Measurements from ENCODE around the gene HEMGN. TPM values are rescaled to one million over a fixed set of nuclear protein-coding genes. Genes with fewer than 3 reads are reported as not detected.

The HEMGN gene
- total RNA-seq, 4 donors from 2014 or later: not detected

- H3K4me1 ChIP-seq: peaks cover 0 to 34% (median 11%) of the 10 kb centered on the region in 4 donors
- H3K27ac ChIP-seq: no peak overlapping the region
- no peak overlapping the region for H3K4me3 ChIP-seq
- no peaks in the 10 kb centered on the region for H3K9me3 ChIP-seq
- 96 to 97% methylated on average over 9 of the region's 9 CpGs for WGBS, 2 donors
- TF ChIP-seq POLR2A (IDR thresholded peaks at IDR 0.05): no peak
- no peak for TF ChIP-seq CTCF (IDR thresholded peaks at IDR 0.05)
- no peak for TF ChIP-seq EP300 (IDR thresholded peaks at IDR 0.05)
- no peaks in the 10 kb centered on the region for H3K27me3 ChIP-seq
- peaks cover 0 to 70% (median 0%) of the 10 kb centered on the region in 3 donors for H3K36me3 ChIP-seq
- no peak for DNase-seq (ENCODE audit: low spot score in 2 of 2)
Observed at GRCh38 chr9:97904725-97905124, 33.2 kb downstream of the HEMGN start.

- 78 to 85% methylated on average over 1 of the region's 1 CpG for WGBS, 2 donors
- H3K4me3 ChIP-seq: no peak overlapping the region
- H3K36me3 ChIP-seq: peaks cover 0 to 64% (median 0%) of the 10 kb centered on the region in 3 donors
- no peak for DNase-seq (ENCODE audit: low spot score in 2 of 2)
- H3K9me3 ChIP-seq: no peaks in the 10 kb centered on the region
- peaks cover 0 to 25% (median 11%) of the 10 kb centered on the region in 4 donors for H3K4me1 ChIP-seq
- no peak overlapping the region for H3K27ac ChIP-seq
- H3K27me3 ChIP-seq: no peaks in the 10 kb centered on the region
- TF ChIP-seq EP300 (IDR thresholded peaks at IDR 0.05): no peak
- TF ChIP-seq CTCF (IDR thresholded peaks at IDR 0.05): no peak
- TF ChIP-seq POLR2A (IDR thresholded peaks at IDR 0.05): no peak
Observed at GRCh38 chr9:97903177-97903576, 34.8 kb downstream of the HEMGN start.

GRCh38 chr9:97900738-97901565 is 37.0 kb downstream of the HEMGN start:
- TF ChIP-seq EP300 (IDR thresholded peaks at IDR 0.05): no peak
- peak; percentile 55 to 69 (median 64) for TF ChIP-seq CTCF (IDR thresholded peaks at IDR 0.05)
- 39 to 46% methylated on average over 5 of the region's 5 CpGs for WGBS, 2 donors
- H3K9me3 ChIP-seq: no peaks in the 10 kb centered on the region
- DNase-seq (ENCODE audit: low spot score in 2 of 2): no peak
- H3K36me3 ChIP-seq: peaks cover 0 to 66% (median 0%) of the 10 kb centered on the region in 3 donors
- no peak overlapping the region for H3K27ac ChIP-seq
- H3K4me3 ChIP-seq: no peak overlapping the region
- H3K4me1 ChIP-seq: peaks cover 0 to 12% (median 3%) of the 10 kb centered on the region in 4 donors
- H3K27me3 ChIP-seq: no peaks in the 10 kb centered on the region

- Histone ChIP-seq H3K36me3 (peaks cover 0 to 68% (median 0%) of the 10 kb centered on the region in 3 donors), H3K4me1 (peaks cover 0 to 9% (median 0%) of the 10 kb centered on the region in 4 donors), H3K4me3 (no peak overlapping the region), H3K9me3 (no peaks in the 10 kb centered on the region), H3K27ac (no peak overlapping the region), H3K27me3 (no peaks in the 10 kb centered on the region)
- DNase-seq (ENCODE audit: low spot score in 2 of 2): no peak
- 71 to 78% methylated on average over 9 of the region's 9 CpGs for WGBS, 2 donors
- no peak for TF ChIP-seq POLR2A (IDR thresholded peaks at IDR 0.05)
- TF ChIP-seq EP300 (IDR thresholded peaks at IDR 0.05): no peak
- no peak for TF ChIP-seq CTCF (IDR thresholded peaks at IDR 0.05)
Observed at GRCh38 chr9:97900103-97900737, 37.8 kb downstream of the HEMGN start.

Data from tibial nerve (tissue), 4 donors.